GM12875 (cell line): ENCODE results near the gene TOMM6.
"Not testable (repeated sequence)": the region's sequence is repeated elsewhere in the genome, so short reads cannot be mapped to it uniquely, and the experiment has no call there.

ENCODE experiments used
- H3K4me3 ChIP-seq: one replicate; pipeline ENCODE4 v1.5.1; 2011; ENCODE audit warnings: low read depth, low read length, control low read depth
- CTCF ChIP-seq: IDR thresholded peaks from 2 replicates; pipeline ENCODE4 v1.5.1; 2011; ENCODE audit warnings: low read depth, mild to moderate bottlenecking, control low read depth, inconsistent platforms, low read length, moderate library complexity, borderline replicate concordance; ENCODE audit not compliant: insufficient read depth

TOMM6 gene

GRCh38 chr6:41763470-41763869, 24.0 kb upstream of the TOMM6 start:
- TF ChIP-seq CTCF: no peak
- H3K4me3 ChIP-seq: no peak overlapping the region

GRCh38 chr6:41766043-41766664, 21.3 kb upstream of the TOMM6 start:
- H3K4me3 ChIP-seq: not testable (repeated sequence)

- no peak for TF ChIP-seq CTCF
- no peak overlapping the region for H3K4me3 ChIP-seq
These were observed 20.2 kb upstream of the TOMM6 start for GRCh38 chr6:41767112-41767833.

GRCh38 chr6:41768545-41769308, 18.8 kb upstream of the TOMM6 start:
- H3K4me3 ChIP-seq: no peak overlapping the region
- TF ChIP-seq CTCF: no peak

GRCh38 chr6:41769376-41769775, 18.1 kb upstream of the TOMM6 start:
- no peak for TF ChIP-seq CTCF
- H3K4me3 ChIP-seq: no peak overlapping the region

GRCh38 chr6:41770381-41771057, 17.0 kb upstream of the TOMM6 start:
- no peak overlapping the region for H3K4me3 ChIP-seq
- TF ChIP-seq CTCF: no peak
